SU-DHL-6 (cell line): ENCODE results near the gene ERC1.

Experiments
- EZH2phosphoT487 ChIP-seq: fragments of 200-600 bp; sonication (generic), shearing (Covaris generic); conservative IDR thresholded peaks from 2 replicates; pipeline ENCODE4 v1.6.1; 2018; ENCODE audit warnings: mild to moderate bottlenecking, antibody characterized with exemption, low read length, moderate library complexity, mixed read lengths
- TF ChIP-seq, protein P1 (sequence below): fragments of 200-600 bp; sonication (generic); IDR thresholded peaks from one replicate; pipeline ENCODE4 v1.5.1; 2017; ENCODE audit warnings: antibody characterized with exemption, mild to moderate bottlenecking, low read length, moderate library complexity; ENCODE audit not compliant: insufficient read depth, poor library complexity, severe bottlenecking

DNA sequence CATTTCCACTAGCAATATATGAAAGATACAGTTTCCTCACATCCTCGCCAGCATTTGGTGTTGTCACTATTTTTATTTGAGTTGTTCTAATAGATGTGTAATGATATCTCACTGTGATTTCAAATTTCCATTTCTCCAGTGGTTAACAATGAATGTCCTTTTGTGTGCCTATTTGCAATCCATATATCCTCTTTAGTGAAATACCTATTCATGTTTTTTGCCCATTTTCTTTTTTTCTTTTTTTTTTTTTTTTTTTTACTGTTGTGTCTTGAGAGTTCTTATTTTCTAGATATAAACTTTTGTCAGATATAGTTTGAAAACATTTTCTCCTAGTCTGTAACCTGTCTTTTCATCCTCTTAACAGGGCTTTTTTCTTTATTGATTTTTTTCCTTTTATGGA lies 524.4 kb downstream of the ERC1 start:
- no peak for TF ChIP-seq EZH2phosphoT487
- TF ChIP-seq, protein P1, sequence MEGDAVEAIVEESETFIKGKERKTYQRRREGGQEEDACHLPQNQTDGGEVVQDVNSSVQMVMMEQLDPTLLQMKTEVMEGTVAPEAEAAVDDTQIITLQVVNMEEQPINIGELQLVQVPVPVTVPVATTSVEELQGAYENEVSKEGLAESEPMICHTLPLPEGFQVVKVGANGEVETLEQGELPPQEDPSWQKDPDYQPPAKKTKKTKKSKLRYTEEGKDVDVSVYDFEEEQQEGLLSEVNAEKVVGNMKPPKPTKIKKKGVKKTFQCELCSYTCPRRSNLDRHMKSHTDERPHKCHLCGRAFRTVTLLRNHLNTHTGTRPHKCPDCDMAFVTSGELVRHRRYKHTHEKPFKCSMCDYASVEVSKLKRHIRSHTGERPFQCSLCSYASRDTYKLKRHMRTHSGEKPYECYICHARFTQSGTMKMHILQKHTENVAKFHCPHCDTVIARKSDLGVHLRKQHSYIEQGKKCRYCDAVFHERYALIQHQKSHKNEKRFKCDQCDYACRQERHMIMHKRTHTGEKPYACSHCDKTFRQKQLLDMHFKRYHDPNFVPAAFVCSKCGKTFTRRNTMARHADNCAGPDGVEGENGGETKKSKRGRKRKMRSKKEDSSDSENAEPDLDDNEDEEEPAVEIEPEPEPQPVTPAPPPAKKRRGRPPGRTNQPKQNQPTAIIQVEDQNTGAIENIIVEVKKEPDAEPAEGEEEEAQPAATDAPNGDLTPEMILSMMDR: no peak
